Activated effector memory CD4-positive, alpha-beta T cell treated with anti-CD3 and anti-CD28 coated beads, Interleukin-2, amount 50 U/mL, for 16 hours (primary cell): Measurements from ENCODE around the gene OTOS.

Source experiments
- DNase-seq: peaks from one replicate; pipeline ENCODE4 v3.0.0-alpha.2; 2020

Gene OTOS

GRCh38 chr2:240166761-240167587, 26.5 kb upstream of the OTOS start:
- DNase-seq: no peak

GRCh38 chr2:240166191-240166590, 25.7 kb upstream of the OTOS start:
- DNase-seq: no peak

- peak; percentile 16 for DNase-seq
Measured at GRCh38 chr2:240165661-240166060, 25.2 kb upstream of the OTOS start.

- DNase-seq: peak; percentile 34
Measured at GRCh38 chr2:240165034-240165433, 24.6 kb upstream of the OTOS start.

GRCh38 chr2:240164586-240164985, 24.1 kb upstream of the OTOS start:
- no peak for DNase-seq

- DNase-seq: no peak
Measured at GRCh38 chr2:240163844-240164574, 23.6 kb upstream of the OTOS start.

- DNase-seq: no peak
Measured at GRCh38 chr2:240162939-240163714, 22.7 kb upstream of the OTOS start.

- DNase-seq: no peak
Measured at GRCh38 chr2:240162531-240162930, 22.1 kb upstream of the OTOS start.

- no peak for DNase-seq
Measured at GRCh38 chr2:240162032-240162431, 21.6 kb upstream of the OTOS start.

- DNase-seq: no peak
Measured at GRCh38 chr2:240161087-240161750, 20.8 kb upstream of the OTOS start.

- no peak for DNase-seq
Measured at GRCh38 chr2:240160291-240161086, 20.0 kb upstream of the OTOS start.

- DNase-seq: no peak
Measured at GRCh38 chr2:240159251-240159839, 18.9 kb upstream of the OTOS start.

- no peak for DNase-seq
Measured at GRCh38 chr2:240157147-240157470, 16.7 kb upstream of the OTOS start.

- DNase-seq: no peak
Measured at GRCh38 chr2:240156435-240157146, 16.1 kb upstream of the OTOS start.

- DNase-seq: no peak
Measured at GRCh38 chr2:240155745-240156390, 15.4 kb upstream of the OTOS start.

GRCh38 chr2:240155048-240155744, 14.7 kb upstream of the OTOS start:
- no peak for DNase-seq

GRCh38 chr2:240154606-240155005, 14.1 kb upstream of the OTOS start:
- no peak for DNase-seq

- no peak for DNase-seq
Measured at GRCh38 chr2:240153418-240153817, 13.0 kb upstream of the OTOS start.

GRCh38 chr2:240151477-240152031, 11.1 kb upstream of the OTOS start:
- no peak for DNase-seq
